ENCODE data around the gene HSD17B11.
"Not testable (repeated sequence)": the region's sequence is repeated elsewhere in the genome, so short reads cannot be mapped to it uniquely, and the experiment has no call there.

- TF ChIP-seq POLR2AphosphoS5 (IDR thresholded peaks at IDR 0.05; ENCODE audit: borderline replicate concordance, low read depth, low read length); EZH2 (IDR thresholded peaks at IDR 0.05): not testable (repeated sequence)
Observed at GRCh38 chr4:87341954-87342635, 48.9 kb downstream of the HSD17B11 start.
